ENCODE measurements around the gene TRAM2.

The TRAM2 gene

DNA sequence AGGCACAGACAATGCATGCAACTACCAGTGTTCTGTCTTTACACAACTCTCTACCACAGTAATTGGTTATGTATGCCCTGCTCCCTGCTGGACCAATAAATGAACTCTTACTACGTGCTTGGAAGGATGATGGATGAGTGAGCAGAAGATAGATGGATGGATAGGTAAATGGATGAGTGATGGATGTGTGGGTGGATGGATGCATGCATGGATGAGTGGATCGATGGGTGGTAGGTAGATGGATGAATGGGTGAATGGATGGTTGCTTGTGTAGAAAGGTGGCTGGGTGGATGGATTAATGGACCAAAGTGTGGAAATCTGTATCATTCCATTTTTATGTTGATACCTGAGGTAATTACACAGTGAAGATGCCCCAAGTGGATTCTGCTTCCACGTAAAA lies 10.1 kb upstream of the TRAM2 start:
- H3K27ac Mint-ChIP-seq (ENCODE audit: low read depth): no peak overlapping the region
- H3K4me1 Mint-ChIP-seq: no peaks in the 10 kb centered on the region
- DNase-seq (ENCODE audit: low spot score in 2 of 2) (no peak), ATAC-seq (replicated peaks; ENCODE audit: extremely low read depth, poor library complexity, severe bottlenecking) (no peak)
- H3K36me3 Mint-ChIP-seq (ENCODE audit: insufficient read depth): no peaks in the 10 kb centered on the region
- H3K4me3 Mint-ChIP-seq: no peak overlapping the region
- no peaks in the 10 kb centered on the region for H3K9me3 Mint-ChIP-seq
- no peaks in the 10 kb centered on the region for H3K27me3 Mint-ChIP-seq

GRCh38 chr6:52584203-52584602 lies 7.3 kb upstream of the TRAM2 start:
- DNase-seq (ENCODE audit: low spot score in 2 of 2) (no peak), ATAC-seq (replicated peaks; ENCODE audit: extremely low read depth, poor library complexity, severe bottlenecking) (no peak)
- Mint-ChIP-seq H3K27me3 (no peaks in the 10 kb centered on the region), H3K4me3 (no peak overlapping the region), H3K9me3 (no peaks in the 10 kb centered on the region), H3K27ac (ENCODE audit: low read depth) (no peak overlapping the region), H3K36me3 (ENCODE audit: insufficient read depth) (no peaks in the 10 kb centered on the region), H3K4me1 (no peaks in the 10 kb centered on the region)

DNA sequence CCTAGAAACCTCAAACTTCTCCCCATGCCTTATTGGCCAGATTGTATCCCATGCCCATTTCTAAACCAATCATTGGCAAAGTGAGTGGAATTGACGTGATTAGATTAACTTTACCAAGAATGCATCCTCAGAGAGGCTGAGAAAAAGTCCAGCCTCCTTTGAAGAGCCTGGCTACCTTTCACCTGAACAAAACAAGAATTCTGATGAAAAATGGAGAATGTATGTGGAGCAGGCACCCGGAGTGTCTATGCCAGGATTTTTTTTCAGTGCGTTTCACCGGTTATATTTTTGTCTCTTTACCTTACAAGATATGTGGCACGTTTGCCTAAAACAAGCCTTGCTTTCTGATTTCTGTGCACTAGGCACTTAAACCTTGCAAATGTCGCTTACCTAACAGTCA lies 6.1 kb upstream of the TRAM2 start:
- no peaks in the 10 kb centered on the region for H3K4me1 Mint-ChIP-seq
- no peaks in the 10 kb centered on the region for H3K9me3 Mint-ChIP-seq
- ATAC-seq (replicated peaks; ENCODE audit: extremely low read depth, poor library complexity, severe bottlenecking): no peak
- no peaks in the 10 kb centered on the region for H3K36me3 Mint-ChIP-seq (ENCODE audit: insufficient read depth)
- DNase-seq (ENCODE audit: low spot score in 2 of 2): no peak
- no peak overlapping the region for H3K4me3 Mint-ChIP-seq
- H3K27me3 Mint-ChIP-seq: no peaks in the 10 kb centered on the region
- H3K27ac Mint-ChIP-seq (ENCODE audit: low read depth): no peak overlapping the region

- H3K9me3 Mint-ChIP-seq: no peaks in the 10 kb centered on the region
- no peaks in the 10 kb centered on the region for H3K36me3 Mint-ChIP-seq (ENCODE audit: insufficient read depth)
- DNase-seq (ENCODE audit: low spot score in 2 of 2) (no peak), ATAC-seq (replicated peaks; ENCODE audit: extremely low read depth, poor library complexity, severe bottlenecking) (no peak)
- H3K4me3 Mint-ChIP-seq: no peak overlapping the region
- no peaks in the 10 kb centered on the region for H3K27me3 Mint-ChIP-seq
- peaks cover 3% of the 10 kb centered on the region for H3K4me1 Mint-ChIP-seq
- H3K27ac Mint-ChIP-seq (ENCODE audit: low read depth): no peak overlapping the region
Observed at GRCh38 chr6:52582446-52582845, 5.6 kb upstream of the TRAM2 start.

GRCh38 chr6:52580905-52581304 lies 4.0 kb upstream of the TRAM2 start:
- ATAC-seq (replicated peaks; ENCODE audit: extremely low read depth, poor library complexity, severe bottlenecking): no peak
- DNase-seq (ENCODE audit: low spot score in 2 of 2): no peak
- Mint-ChIP-seq H3K9me3 (no peaks in the 10 kb centered on the region), H3K27ac (ENCODE audit: low read depth) (no peak overlapping the region), H3K4me1 (peaks cover 9% of the 10 kb centered on the region), H3K36me3 (ENCODE audit: insufficient read depth) (peaks cover 2% of the 10 kb centered on the region), H3K27me3 (no peaks in the 10 kb centered on the region), H3K4me3 (no peak overlapping the region)

DNA sequence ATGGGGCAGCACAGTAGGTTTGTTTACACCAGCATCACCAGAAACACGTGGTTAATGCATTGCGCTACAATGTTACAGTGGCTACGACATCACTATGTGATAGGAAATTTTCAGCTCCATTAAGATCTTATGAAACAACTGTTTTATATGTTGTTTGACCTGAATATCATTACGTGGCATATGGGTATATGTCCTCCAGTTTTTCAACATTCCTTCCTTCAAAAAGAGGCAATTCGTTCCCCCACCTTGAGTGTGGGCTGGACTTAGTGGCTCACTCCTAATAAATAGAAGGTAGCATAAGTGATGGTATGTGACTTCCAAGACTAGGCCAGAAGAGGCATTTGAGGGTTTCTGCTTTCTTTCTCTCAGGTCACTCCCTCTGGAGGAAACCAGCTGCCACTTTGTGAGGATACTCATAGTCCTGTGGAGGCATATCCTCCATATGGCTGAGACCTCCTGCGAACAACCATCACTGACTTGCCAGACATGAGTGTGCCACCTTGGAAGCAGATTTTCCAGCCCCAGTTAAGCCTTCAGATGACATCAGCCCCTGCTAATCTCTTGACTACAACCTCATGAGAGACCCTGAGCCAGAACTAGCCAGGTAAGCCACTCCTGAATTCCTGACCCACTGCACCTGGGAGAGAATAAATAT lies 2.3 kb upstream of the TRAM2 start:
- H3K27me3 Mint-ChIP-seq: no peaks in the 10 kb centered on the region
- no peak for DNase-seq (ENCODE audit: low spot score in 2 of 2)
- no peak overlapping the region for H3K4me3 Mint-ChIP-seq
- peaks cover 9% of the 10 kb centered on the region for H3K36me3 Mint-ChIP-seq (ENCODE audit: insufficient read depth)
- H3K27ac Mint-ChIP-seq (ENCODE audit: low read depth): no peak overlapping the region
- no peaks in the 10 kb centered on the region for H3K9me3 Mint-ChIP-seq
- peaks cover 27% of the 10 kb centered on the region for H3K4me1 Mint-ChIP-seq
- ATAC-seq (replicated peaks; ENCODE audit: extremely low read depth, poor library complexity, severe bottlenecking): no peak

- H3K9me3 Mint-ChIP-seq: no peaks in the 10 kb centered on the region
- H3K4me3 Mint-ChIP-seq: peak overlapping the region; percentile 81
- H3K27me3 Mint-ChIP-seq: no peaks in the 10 kb centered on the region
- ATAC-seq (replicated peaks; ENCODE audit: extremely low read depth, poor library complexity, severe bottlenecking): no peak
- H3K36me3 Mint-ChIP-seq (ENCODE audit: insufficient read depth): peaks cover 9% of the 10 kb centered on the region
- H3K4me1 Mint-ChIP-seq: peaks cover 39% of the 10 kb centered on the region
- no peak overlapping the region for H3K27ac Mint-ChIP-seq (ENCODE audit: low read depth)
- DNase-seq (ENCODE audit: low spot score in 2 of 2): no peak
Observed at GRCh38 chr6:52577778-52578463, 1.1 kb upstream of the TRAM2 start.

- H3K4me1 Mint-ChIP-seq: peaks cover 47% of the 10 kb centered on the region
- no peaks in the 10 kb centered on the region for H3K9me3 Mint-ChIP-seq
- DNase-seq (ENCODE audit: low spot score in 2 of 2) (peak; percentile 32 to 41), ATAC-seq (replicated peaks; ENCODE audit: extremely low read depth, poor library complexity, severe bottlenecking) (peak; percentile 52)
- H3K27me3 Mint-ChIP-seq: no peaks in the 10 kb centered on the region
- H3K4me3 Mint-ChIP-seq: peak overlapping the region; percentile 81
- peaks cover 9% of the 10 kb centered on the region for H3K36me3 Mint-ChIP-seq (ENCODE audit: insufficient read depth)
- H3K27ac Mint-ChIP-seq (ENCODE audit: low read depth): peak overlapping the region; percentile 77
Observed at GRCh38 chr6:52576392-52577021, 353 bp downstream of the TRAM2 start.

- Mint-ChIP-seq H3K4me1 (peaks cover 52% of the 10 kb centered on the region), H3K36me3 (ENCODE audit: insufficient read depth) (peaks cover 9% of the 10 kb centered on the region), H3K27ac (ENCODE audit: low read depth) (peak overlapping the region; percentile 77), H3K4me3 (peak overlapping the region; percentile 81), H3K27me3 (no peaks in the 10 kb centered on the region), H3K9me3 (no peaks in the 10 kb centered on the region)
- ATAC-seq (replicated peaks; ENCODE audit: extremely low read depth, poor library complexity, severe bottlenecking) (no peak), DNase-seq (ENCODE audit: low spot score in 2 of 2) (no peak)
Observed at GRCh38 chr6:52576054-52576391, 837 bp downstream of the TRAM2 start.

- no peak for DNase-seq (ENCODE audit: low spot score in 2 of 2)
- H3K4me1 Mint-ChIP-seq: peaks cover 57% of the 10 kb centered on the region
- H3K36me3 Mint-ChIP-seq (ENCODE audit: insufficient read depth): peaks cover 9% of the 10 kb centered on the region
- H3K27ac Mint-ChIP-seq (ENCODE audit: low read depth): peak overlapping the region; percentile 81
- no peaks in the 10 kb centered on the region for H3K9me3 Mint-ChIP-seq
- no peaks in the 10 kb centered on the region for H3K27me3 Mint-ChIP-seq
- no peak for ATAC-seq (replicated peaks; ENCODE audit: extremely low read depth, poor library complexity, severe bottlenecking)
- H3K4me3 Mint-ChIP-seq: peak overlapping the region; percentile 81
Observed at GRCh38 chr6:52575502-52575892, 1.4 kb downstream of the TRAM2 start.

DNA sequence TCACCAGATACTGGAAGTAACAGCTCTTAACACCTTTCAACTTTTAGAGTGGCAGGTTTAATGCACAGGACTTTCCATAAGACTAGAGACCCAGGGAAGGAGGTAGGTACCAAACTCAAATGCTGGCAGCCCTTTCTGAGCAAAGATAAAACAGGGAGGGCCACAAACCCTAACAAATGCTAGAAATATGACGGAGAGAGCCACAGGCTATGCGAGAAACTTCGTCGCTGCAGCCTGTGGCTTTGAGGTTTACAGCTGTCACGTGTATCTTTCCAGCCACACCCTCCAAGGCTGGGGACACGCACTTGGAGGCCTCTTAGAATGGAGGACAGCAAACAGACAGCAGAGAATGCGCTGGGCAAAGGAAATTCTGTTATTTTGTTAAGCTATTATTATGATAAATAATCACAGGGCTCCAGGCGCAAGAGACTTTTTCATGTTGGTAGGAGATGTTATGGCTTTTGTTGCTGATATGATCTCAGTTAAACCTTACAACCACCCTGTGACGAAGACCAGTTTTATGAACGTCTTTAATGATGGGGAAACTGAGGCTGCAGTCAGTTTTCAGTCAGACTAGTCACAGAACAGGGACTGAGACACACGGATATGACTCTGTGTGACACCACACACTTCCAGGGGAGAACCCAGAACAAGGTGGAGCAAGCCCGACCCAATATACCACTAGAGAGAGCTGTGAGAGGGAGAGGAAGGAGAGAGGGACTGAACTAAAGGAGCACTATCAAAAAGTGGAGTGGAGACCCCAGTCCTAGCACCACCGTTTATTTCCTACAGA lies 2.0 kb downstream of the TRAM2 start:
- Mint-ChIP-seq H3K9me3 (no peaks in the 10 kb centered on the region), H3K27me3 (no peaks in the 10 kb centered on the region), H3K4me1 (peaks cover 57% of the 10 kb centered on the region), H3K27ac (ENCODE audit: low read depth) (peak overlapping the region; percentile 81), H3K4me3 (peak overlapping the region; percentile 81), H3K36me3 (ENCODE audit: insufficient read depth) (peaks cover 9% of the 10 kb centered on the region)
- peak; percentile 71 for ATAC-seq (replicated peaks; ENCODE audit: extremely low read depth, poor library complexity, severe bottlenecking)
- peak; percentile 33 to 60 for DNase-seq (ENCODE audit: low spot score in 2 of 2)

DNA sequence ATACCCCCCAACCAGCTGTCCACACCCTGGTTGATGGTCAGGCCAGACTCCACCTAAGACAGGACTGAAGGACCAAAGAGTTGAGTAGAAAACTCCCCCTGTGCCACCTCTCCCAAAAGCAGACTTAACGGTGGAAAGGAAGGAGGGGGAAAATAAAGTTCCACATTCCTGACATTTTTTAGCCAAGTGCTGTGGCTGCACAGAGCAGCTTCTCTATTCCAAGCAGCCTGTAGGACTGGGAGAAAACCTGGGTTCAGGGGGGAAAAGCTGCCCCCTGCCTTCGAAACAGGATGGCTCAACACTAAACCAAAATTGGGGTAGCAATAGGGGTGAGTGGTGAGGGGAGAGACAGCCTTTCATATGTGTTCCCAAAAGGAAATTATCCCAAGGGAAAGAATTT lies 3.6 kb downstream of the TRAM2 start:
- Mint-ChIP-seq H3K27ac (ENCODE audit: low read depth) (peak overlapping the region; percentile 10), H3K4me1 (peaks cover 65% of the 10 kb centered on the region), H3K36me3 (ENCODE audit: insufficient read depth) (peaks cover 10% of the 10 kb centered on the region), H3K4me3 (peak overlapping the region; percentile 81), H3K27me3 (no peaks in the 10 kb centered on the region), H3K9me3 (no peaks in the 10 kb centered on the region)
- no peak for ATAC-seq (replicated peaks; ENCODE audit: extremely low read depth, poor library complexity, severe bottlenecking)
- DNase-seq (ENCODE audit: low spot score in 2 of 2): no peak

Data from central memory CD8-positive, alpha-beta T cell (primary cell).